T-helper 1 cell (primary cell): ENCODE data around the gene ILKAP.
"Not testable (repeated sequence)": the region's sequence is repeated elsewhere in the genome, so short reads cannot be mapped to it uniquely, and the experiment has no call there.

ENCODE experiments used
- DNase-seq, 5 donors: peaks; one replicate each; pipeline ENCODE4 v3.0.0-alpha.2; 2012 to 2020

The ILKAP gene

GRCh38 chr2:238187618-238188548, 15.6 kb downstream of the ILKAP start:
- DNase-seq = no peak

- no peak for DNase-seq
These were observed 19.7 kb downstream of the ILKAP start for GRCh38 chr2:238183821-238184220.

GRCh38 chr2:238182362-238182761, 21.1 kb downstream of the ILKAP start:
- no peak for DNase-seq

- no peak for DNase-seq
These were observed 22.9 kb downstream of the ILKAP start for GRCh38 chr2:238180554-238180953.

GRCh38 chr2:238176613-238177012, 26.9 kb downstream of the ILKAP start:
- DNase-seq = no peak

- DNase-seq = no peak
These were observed 28.8 kb downstream of the ILKAP start for GRCh38 chr2:238174701-238175100.

GRCh38 chr2:238174291-238174690, 29.2 kb downstream of the ILKAP start:
- DNase-seq = no peak

GRCh38 chr2:238173692-238174091, 29.8 kb downstream of the ILKAP start:
- no peak for DNase-seq

GRCh38 chr2:238172439-238172838, 31.1 kb downstream of the ILKAP start:
- no peak for DNase-seq

GRCh38 chr2:238171575-238172187, 31.8 kb downstream of the ILKAP start:
- no peak for DNase-seq

GRCh38 chr2:238171072-238171431, 32.4 kb downstream of the ILKAP start:
- not testable (repeated sequence) for DNase-seq

- DNase-seq = no peak
These were observed 33.0 kb downstream of the ILKAP start for GRCh38 chr2:238170386-238171071.

GRCh38 chr2:238169708-238170251, 33.7 kb downstream of the ILKAP start:
- no peak for DNase-seq

GRCh38 chr2:238169048-238169707, 34.3 kb downstream of the ILKAP start:
- DNase-seq = no peak

- no peak for DNase-seq
These were observed 35.1 kb downstream of the ILKAP start for GRCh38 chr2:238168196-238169047.

GRCh38 chr2:238167761-238168160, 35.7 kb downstream of the ILKAP start:
- DNase-seq = no peak

GRCh38 chr2:238167344-238167715, 36.2 kb downstream of the ILKAP start:
- DNase-seq = no peak

- DNase-seq = no peak
These were observed 36.8 kb downstream of the ILKAP start for GRCh38 chr2:238166391-238167343.

- no peak for DNase-seq
These were observed 38.1 kb downstream of the ILKAP start for GRCh38 chr2:238165288-238165921.

- no peak for DNase-seq
These were observed 38.6 kb downstream of the ILKAP start for GRCh38 chr2:238164906-238165287.
